OCI-LY3 (cell line): ENCODE data around the gene EVA1A.

ENCODE experiments used
- H2AFZ ChIP-seq: fragments of 200-600, 300-600 bp; shearing (Covaris generic); 2 replicates; pipeline ENCODE4 v1.6.0; 2014; ENCODE audit warnings: antibody characterized with exemption, low read depth, low read length
- H3K27ac ChIP-seq: fragments of 200-600, 300-600 bp; sonication (generic); 2 replicates; pipeline ENCODE4 v1.5.1; 2014; ENCODE audit warnings: mild to moderate bottlenecking, low read length, moderate library complexity, mixed read lengths
- H3K27me3 ChIP-seq: fragments of 200-600, 300-600 bp; sonication (generic); 2 replicates; pipeline ENCODE4 v1.6.1; 2014; ENCODE audit warnings: low read depth, low read length, mixed read lengths
- H3K36me3 ChIP-seq: fragments of 200-600, 300-600 bp; sonication (generic); replicated peaks from 2 replicates; pipeline ENCODE3; 2014; ENCODE audit warnings: low read depth, low read length, mixed read lengths
- H3K4me1 ChIP-seq: fragments of 300-600, 200-600 bp; sonication (generic); 2 replicates; pipeline ENCODE4 v1.6.1; 2014; ENCODE audit warnings: low read length, mixed read lengths
- H3K4me2 ChIP-seq: fragments of 200-600, 300-600 bp; sonication (generic); 2 replicates; pipeline ENCODE4 v1.6.1; 2014; ENCODE audit warnings: low read length, mixed read lengths
- H3K4me3 ChIP-seq: fragments of 300-600, 200-600 bp; sonication (generic); 2 replicates; pipeline ENCODE4 v1.5.1; 2014; ENCODE audit warnings: antibody characterized with exemption, mild to moderate bottlenecking, low read length, moderate library complexity
- H3K79me2 ChIP-seq: fragments of 300-600, 200-600 bp; shearing (Covaris generic); 2 replicates; pipeline ENCODE4 v1.6.1; 2014; ENCODE audit warnings: mild to moderate bottlenecking, low read length, mixed read lengths
- H3K9ac ChIP-seq: fragments of 300-600, 200-600 bp; shearing (Covaris generic); 2 replicates; pipeline ENCODE4 v1.6.0; 2014; ENCODE audit warnings: mild to moderate bottlenecking, low read length, moderate library complexity
- H3K9me3 ChIP-seq: fragments of 200-600, 300-600 bp; shearing (Covaris generic); 2 replicates; pipeline ENCODE4 v1.6.1; 2014; ENCODE audit warnings: low read length, mixed read lengths; ENCODE audit not compliant: insufficient read depth
- H4K20me1 ChIP-seq: fragments of 200-600, 300-600 bp; sonication (generic); 2 replicates; pipeline ENCODE4 v1.6.1; 2016; ENCODE audit warnings: low read length, mixed read lengths; ENCODE audit not compliant: insufficient read depth
- CTCF ChIP-seq: fragments of 200-600, 300-600 bp; sonication (generic); IDR thresholded peaks from 2 replicates; pipeline ENCODE4 v1.5.1; 2014; ENCODE audit warnings: antibody characterized with exemption, low read length, low read depth
- EZH2phosphoT487 ChIP-seq: fragments of 200-600 bp; shearing (Covaris generic); IDR thresholded peaks from 2 replicates; pipeline ENCODE4 v1.6.1; 2018; ENCODE audit warnings: antibody characterized with exemption, mixed run types, low read depth

EVA1A gene

GRCh38 chr2:75587954-75588587 is 27.3 kb upstream of the EVA1A start:
- Histone ChIP-seq H3K36me3 (no peaks in the 10 kb centered on the region), H3K9me3 (no peaks in the 10 kb centered on the region), H3K9ac (no peak overlapping the region), H3K4me3 (no peak overlapping the region), H2AFZ (no peak overlapping the region), H3K79me2 (no peaks in the 10 kb centered on the region), H3K4me1 (no peaks in the 10 kb centered on the region), H3K27ac (no peak overlapping the region), H3K4me2 (no peak overlapping the region), H4K20me1 (no peaks in the 10 kb centered on the region), H3K27me3 (no peaks in the 10 kb centered on the region)
- TF ChIP-seq CTCF: no peak
- no peak for TF ChIP-seq EZH2phosphoT487

- Histone ChIP-seq H2AFZ (no peak overlapping the region), H3K9me3 (no peaks in the 10 kb centered on the region), H3K4me1 (no peaks in the 10 kb centered on the region), H4K20me1 (no peaks in the 10 kb centered on the region), H3K79me2 (no peaks in the 10 kb centered on the region), H3K4me2 (no peak overlapping the region), H3K27ac (no peak overlapping the region), H3K27me3 (no peaks in the 10 kb centered on the region), H3K36me3 (no peaks in the 10 kb centered on the region), H3K4me3 (no peak overlapping the region), H3K9ac (no peak overlapping the region)
- TF ChIP-seq CTCF (no peak), EZH2phosphoT487 (no peak)
These were observed 26.2 kb upstream of the EVA1A start for GRCh38 chr2:75586971-75587370.

DNA sequence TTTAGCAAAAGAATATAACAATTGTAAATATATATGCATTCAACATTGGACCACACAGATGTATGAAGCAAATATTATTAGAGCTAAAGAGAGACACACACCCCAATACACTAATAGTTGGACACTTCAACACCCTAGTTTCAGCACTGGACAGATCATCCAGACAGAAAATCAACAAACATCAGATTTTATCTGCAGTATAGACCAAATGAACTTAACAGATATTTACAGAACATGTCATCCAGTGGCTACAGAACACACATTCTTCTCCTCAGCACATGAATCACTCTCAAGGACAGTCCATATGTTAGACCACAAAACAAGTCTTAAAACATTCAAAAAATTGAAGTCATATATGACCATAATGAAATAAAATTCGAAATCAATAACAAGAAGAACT is 22.1 kb upstream of the EVA1A start:
- H3K27ac ChIP-seq: no peak overlapping the region
- no peaks in the 10 kb centered on the region for H3K36me3 ChIP-seq
- TF ChIP-seq CTCF (no peak), EZH2phosphoT487 (no peak)
- no peaks in the 10 kb centered on the region for H3K9me3 ChIP-seq
- H3K4me3 ChIP-seq: no peak overlapping the region
- no peaks in the 10 kb centered on the region for H3K79me2 ChIP-seq
- no peak overlapping the region for H3K4me2 ChIP-seq
- H3K27me3 ChIP-seq: no peaks in the 10 kb centered on the region
- no peaks in the 10 kb centered on the region for H4K20me1 ChIP-seq
- no peaks in the 10 kb centered on the region for H3K4me1 ChIP-seq
- H3K9ac ChIP-seq: no peak overlapping the region
- no peak overlapping the region for H2AFZ ChIP-seq

DNA sequence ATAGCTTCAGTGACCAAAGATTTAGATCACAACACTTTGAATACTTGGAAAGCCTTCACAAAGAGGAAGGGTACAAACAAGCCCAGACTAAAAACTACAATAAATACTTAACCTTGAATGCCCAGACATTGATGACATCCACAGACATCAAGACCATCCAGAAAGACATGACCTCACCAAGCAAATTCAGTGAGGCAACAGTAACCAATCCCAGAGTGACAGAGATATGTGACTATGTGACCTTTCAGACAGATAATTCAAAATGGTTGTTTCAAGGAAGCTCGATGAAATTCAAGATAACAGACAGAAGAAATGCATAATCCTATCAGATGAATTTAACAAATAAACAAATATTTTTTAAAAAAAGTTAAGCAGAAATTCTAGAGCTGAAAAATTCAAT is 19.9 kb upstream of the EVA1A start:
- Histone ChIP-seq H4K20me1 (no peaks in the 10 kb centered on the region), H3K27me3 (no peaks in the 10 kb centered on the region), H3K4me1 (no peaks in the 10 kb centered on the region), H3K9me3 (no peaks in the 10 kb centered on the region), H3K79me2 (no peaks in the 10 kb centered on the region), H2AFZ (no peak overlapping the region), H3K36me3 (no peaks in the 10 kb centered on the region), H3K27ac (no peak overlapping the region), H3K4me3 (no peak overlapping the region), H3K4me2 (no peak overlapping the region), H3K9ac (no peak overlapping the region)
- TF ChIP-seq EZH2phosphoT487 (no peak), CTCF (no peak)
